ENCODE measurements around the gene SERPINA3. TPM values are rescaled to one million over a fixed set of nuclear protein-coding genes. Genes with fewer than 3 reads are reported as not detected.
A peak's percentile ranks its signal among the peaks of the same experiment; 100 is the strongest.

The SERPINA3 gene
- total RNA-seq, 2 donors from 2014 or later, result 396 to 1,783 TPM

- intact Hi-C loops (cut with DNase I), result loop anchor here (10.0 kb wide), 1 partner anchor 50 kb away; the partner anchor contains the start of gene SERPINA4
- WGBS, 2 donors, result 92 to 100% methylated on average over 1 to 3 of the region's 3 CpGs
Observed at GRCh38 chr14:94615254-94615653, 3.1 kb downstream of the SERPINA3 start.

GRCh38 chr14:94615823-94616570, 3.8 kb downstream of the SERPINA3 start:
- peak; percentile 4 for ATAC-seq

More at GRCh38 chr14:94615254-94615653, 3.1 kb downstream of the SERPINA3 start:
- no peaks in the 10 kb centered on the region for H3K9me3 ChIP-seq
- ATAC-seq (no peak), DNase-seq (peak in 1 of 4 donors; percentile 14)
- TF ChIP-seq POLR2A (IDR thresholded peaks at IDR 0.05), result no peak
- no peak for TF ChIP-seq CTCF (IDR thresholded peaks at IDR 0.05)
- H3K27ac ChIP-seq, result peak overlapping the region in 2 of 4 donors; percentile 86 to 87
- no peaks in the 10 kb centered on the region for H3K27me3 ChIP-seq
- peak overlapping the region in 1 of 2 donors; percentile 42 for H3K4me3 ChIP-seq
- peaks cover 0 to 20% of the 10 kb centered on the region in 2 donors for H3K36me3 ChIP-seq (replicated peaks in 1 of 2; ENCODE audit: insufficient read depth in 1 of 2, low read depth in 2 of 2)
- peaks cover 85% of the 10 kb centered on the region for H3K4me1 ChIP-seq

GRCh38 chr14:94617366-94617941, 5.3 kb downstream of the SERPINA3 start:
- Histone ChIP-seq H3K4me3 (no peak overlapping the region), H3K9me3 (no peaks in the 10 kb centered on the region), H3K27me3 (no peaks in the 10 kb centered on the region), H3K36me3 (replicated peaks in 1 of 2; ENCODE audit: insufficient read depth in 1 of 2, low read depth in 2 of 2) (peaks cover 0 to 32% of the 10 kb centered on the region in 2 donors), H3K27ac (peak overlapping the region in 2 of 4 donors; percentile 10 to 86), H3K4me1 (peaks cover 77% of the 10 kb centered on the region)
- ATAC-seq (no peak), DNase-seq (no peak)
- intact Hi-C loops (cut with DNase I), result loop anchor here (10.0 kb wide), 1 partner anchor 53 kb away; the partner anchor contains the start of gene SERPINA4
- 91 to 96% methylated on average over 5 of the region's 5 CpGs for WGBS, 2 donors
- TF ChIP-seq POLR2A (IDR thresholded peaks at IDR 0.05) (peak in 1 of 3 donors; percentile 22), CTCF (IDR thresholded peaks at IDR 0.05) (no peak)

More at GRCh38 chr14:94615823-94616570, 3.8 kb downstream of the SERPINA3 start:
- DNase-seq, result peak in 1 of 4 donors; percentile 21
- H3K4me3 ChIP-seq, result peak overlapping the region in 1 of 2 donors; percentile 42
- no peaks in the 10 kb centered on the region for H3K27me3 ChIP-seq
- H3K36me3 ChIP-seq (replicated peaks in 1 of 2; ENCODE audit: insufficient read depth in 1 of 2, low read depth in 2 of 2), result peaks cover 0 to 25% of the 10 kb centered on the region in 2 donors
- H3K9me3 ChIP-seq, result no peaks in the 10 kb centered on the region
- 82 to 93% methylated on average over 8 of the region's 8 CpGs for WGBS, 2 donors
- peaks cover 84% of the 10 kb centered on the region for H3K4me1 ChIP-seq
- H3K27ac ChIP-seq, result peak overlapping the region in 2 of 4 donors; percentile 49 to 86
- intact Hi-C loops (cut with DNase I), result loop anchor here (10.0 kb wide), 1 partner anchor 51 kb away; the partner anchor contains the start of gene SERPINA4
- TF ChIP-seq POLR2A (IDR thresholded peaks at IDR 0.05), result peak; percentile 14 to 63 (median 60)
- no peak for TF ChIP-seq CTCF (IDR thresholded peaks at IDR 0.05)

GRCh38 chr14:94617988-94618822, 6.0 kb downstream of the SERPINA3 start:
- H3K36me3 ChIP-seq (replicated peaks in 1 of 2; ENCODE audit: insufficient read depth in 1 of 2, low read depth in 2 of 2), result peaks cover 3 to 37% of the 10 kb centered on the region in 2 donors
- H3K27me3 ChIP-seq, result no peaks in the 10 kb centered on the region
- 95 to 100% methylated on average over 3 of the region's 3 CpGs for WGBS, 2 donors
- TF ChIP-seq POLR2A (IDR thresholded peaks at IDR 0.05) (peak in 1 of 3 donors; percentile 31), CTCF (IDR thresholded peaks at IDR 0.05) (no peak)
- peak overlapping the region in 2 of 4 donors; percentile 17 to 28 for H3K27ac ChIP-seq
- DNase-seq, result no peak
- no peaks in the 10 kb centered on the region for H3K9me3 ChIP-seq
- H3K4me1 ChIP-seq, result peaks cover 71% of the 10 kb centered on the region
- intact Hi-C loops (cut with DNase I), result loop anchor here (10.0 kb wide), 1 partner anchor 53 kb away; the partner anchor contains the start of gene SERPINA4
- no peak overlapping the region for H3K4me3 ChIP-seq
- ATAC-seq, result no peak
